ENCODE measurements around the gene CKAP2L. TPM values are rescaled to one million over a fixed set of nuclear protein-coding genes. Genes with fewer than 3 reads are reported as not detected.

CKAP2L gene
- total and polyA plus RNA-seq, 9 of the 15 experiments (the other 6 are each of a cell fraction or from before 2014, with no cell fraction given), result 10.4 to 21.9 (median 14.2) TPM

DNA sequence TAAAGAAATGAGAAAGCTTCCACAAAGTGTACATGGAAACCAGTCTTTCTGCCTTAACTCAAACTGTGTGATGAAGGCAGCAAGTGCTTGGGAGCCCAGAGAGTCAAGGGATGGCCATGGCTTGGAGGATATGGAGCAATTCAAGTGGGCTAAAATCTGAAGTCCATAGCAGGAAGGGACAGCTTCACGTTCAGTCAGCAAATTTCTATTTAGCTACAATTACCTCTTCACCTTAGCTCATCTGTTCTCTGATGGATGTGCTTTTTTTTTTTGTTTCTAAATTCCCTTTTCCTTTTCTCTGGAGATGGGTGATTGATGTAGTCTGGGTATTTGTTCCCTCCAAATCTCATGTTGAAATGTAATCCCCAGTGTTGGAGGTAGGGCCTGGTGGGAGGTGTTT, 24.8 kb upstream of the CKAP2L start:
- Histone ChIP-seq H3K4me3 (no peak overlapping the region), H3K27me3 (ENCODE audit: control insufficient read depth in 2 of 2, insufficient read depth in 2 of 2, low read length in 2 of 2) (no peaks in the 10 kb centered on the region), H2AFZ (ENCODE audit: low read depth, low read length) (0 out of 2 replicates have a peak overlapping the region, but pooled peaks have one; percentile 14), H3K9ac (ENCODE audit: insufficient read depth in 1 of 2, low read depth in 2 of 2, low read length in 2 of 2) (no peak overlapping the region), H3K4me1 (replicated peaks in 1 of 2; ENCODE audit: control insufficient read depth in 2 of 2, insufficient read depth in 2 of 2, low read length in 2 of 2) (peaks cover 0 to 37% of the 10 kb centered on the region in 2 experiments; a peak in 4 of 5 replicates), H3K9me3 (replicated peaks; ENCODE audit: control insufficient read depth, insufficient read depth, low read depth, low read length) (0 out of 2 replicates have a peak, but pooled peaks cover 4% of the 10 kb centered on the region), H3K27ac (ENCODE audit: extremely low read depth, low read depth, low read length) (no peak overlapping the region), H3K4me2 (ENCODE audit: insufficient read depth, low read length) (no peak overlapping the region), H3K9me1 (ENCODE audit: control insufficient read depth, insufficient read depth, low read length) (no peaks in the 10 kb centered on the region), H3K36me3 (ENCODE audit: control insufficient read depth, insufficient read depth, low read length) (no peaks in the 10 kb centered on the region), H4K20me1 (replicated peaks; ENCODE audit: control insufficient read depth, insufficient read depth, low read length) (no peaks in the 10 kb centered on the region), H3K79me2 (ENCODE audit: control insufficient read depth, insufficient read depth, low read length) (no peaks in the 10 kb centered on the region)
- POLR2A ChIA-PET, result interaction anchor here (0.7 to 1.7 kb wide), 2 partner anchors 12 to 23 kb away, joined by 3 to 5 read pairs; no protein-coding TSS in a partner anchor
- in situ Hi-C loops (cut with MboI), result no loop called here
- intact Hi-C loops (cut with micrococcal nuclease), result no loop called here
- FAIRE-seq (no peak), ATAC-seq (no peak), DNase-seq (ENCODE audit: extremely low read depth in 1 of 4, low spot score in 3 of 4) (no peak)
- CTCF ChIA-PET (ENCODE audit: low intra/inter-chr PET ratio), result no interaction called here
- TF ChIP-seq C11orf30 (IDR thresholded peaks at IDR 0.05; ENCODE audit: low read depth) (peak; percentile 46; the same call in 1 of the 2 replicates), MAFG (tag; conservative IDR thresholded peaks at IDR 0.05) (0 out of 2 replicates have a peak, but pooled peaks have one; percentile 16), HIVEP1 (CRISPR knock-in tag; IDR thresholded peaks at IDR 0.05) (no peak), ZNF584 (CRISPR knock-in tag; IDR thresholded peaks at IDR 0.05; ENCODE audit: low read depth) (no peak), ZNF316 (IDR thresholded peaks at IDR 0.05) (peak; percentile 72)
- 82% methylated on average over 1 of the region's 1 CpG for WGBS (ENCODE audit: insufficient coverage, low coverage, missing lambda C conversion rate)
- no TSS peak for BruUV-seq (replicated peaks)

DNA sequence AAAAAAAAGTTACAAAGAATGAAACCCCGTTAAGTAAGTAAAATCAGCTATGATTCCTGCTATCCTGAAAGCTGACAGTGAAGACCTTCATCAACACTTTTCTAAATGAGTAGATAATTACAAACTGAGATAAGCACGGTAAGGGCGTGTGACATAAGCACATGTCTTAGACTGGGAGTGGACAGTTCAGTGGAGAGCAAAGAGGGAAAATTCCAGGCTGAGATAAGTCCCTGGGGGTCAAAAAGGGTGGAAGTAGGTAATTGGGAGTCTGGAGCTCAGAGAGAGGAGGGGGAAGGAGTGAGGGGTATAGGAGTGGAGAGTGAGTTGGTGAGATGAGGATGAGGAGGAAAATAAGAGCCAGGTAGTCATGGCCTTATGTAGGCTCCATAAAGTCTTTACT, 24.2 kb upstream of the CKAP2L start:
- intact Hi-C loops (cut with micrococcal nuclease) (no loop called here), in situ Hi-C loops (cut with MboI) (no loop called here)
- 0% methylated on average over 3 of the region's 3 CpGs for WGBS (ENCODE audit: insufficient coverage, low coverage, missing lambda C conversion rate)
- Histone ChIP-seq H3K36me3 (ENCODE audit: control insufficient read depth, insufficient read depth, low read length) (no peaks in the 10 kb centered on the region), H3K9me1 (ENCODE audit: control insufficient read depth, insufficient read depth, low read length) (no peaks in the 10 kb centered on the region), H2AFZ (ENCODE audit: low read depth, low read length) (peak overlapping the region; percentile 14; the same call in 1 of the 2 replicates), H3K27ac (ENCODE audit: extremely low read depth, low read depth, low read length) (no peak overlapping the region), H3K27me3 (ENCODE audit: control insufficient read depth in 2 of 2, insufficient read depth in 2 of 2, low read length in 2 of 2) (no peaks in the 10 kb centered on the region), H3K4me3 (no peak overlapping the region), H3K79me2 (ENCODE audit: control insufficient read depth, insufficient read depth, low read length) (no peaks in the 10 kb centered on the region), H3K4me1 (replicated peaks in 1 of 2; ENCODE audit: control insufficient read depth in 2 of 2, insufficient read depth in 2 of 2, low read length in 2 of 2) (peaks cover 0 to 37% of the 10 kb centered on the region in 2 experiments; a peak in 4 of 5 replicates), H3K9ac (ENCODE audit: insufficient read depth in 1 of 2, low read depth in 2 of 2, low read length in 2 of 2) (no peak overlapping the region), H3K4me2 (ENCODE audit: insufficient read depth, low read length) (peak overlapping the region; percentile 8; the same call in 1 of the 2 replicates), H4K20me1 (replicated peaks; ENCODE audit: control insufficient read depth, insufficient read depth, low read length) (no peaks in the 10 kb centered on the region), H3K9me3 (replicated peaks; ENCODE audit: control insufficient read depth, insufficient read depth, low read depth, low read length) (0 out of 2 replicates have a peak, but pooled peaks cover 4% of the 10 kb centered on the region)
- FAIRE-seq (no peak), DNase-seq (ENCODE audit: extremely low read depth in 1 of 4, low spot score in 3 of 4) (peak in 2 of 4 experiments; percentile 24 to 35), ATAC-seq (peak; percentile 71)
- ChIA-PET POLR2A (interaction anchor here (0.7 kb wide), 1 partner anchor 22 kb away, joined by 3 read pairs; no protein-coding TSS in a partner anchor), CTCF (ENCODE audit: low intra/inter-chr PET ratio) (no interaction called here)
- BruUV-seq (replicated peaks), result no TSS peak
- TF ChIP-seq ZNF436 (CRISPR knock-in tag; IDR thresholded peaks at IDR 0.05) (no peak), EP300 (IDR thresholded peaks at IDR 0.05; ENCODE audit: low read length) (no peak), SMARCE1 (IDR thresholded peaks at IDR 0.05) (peak; percentile 58; the same call in 1 of the 2 replicates), BACH1 (tag; IDR thresholded peaks at IDR 0.05) (no peak), HDAC1 (IDR thresholded peaks at IDR 0.05) (peak in 1 of 2 experiments; percentile 73; a peak in 2 of 4 replicates), ZNF175 (CRISPR knock-in tag; IDR thresholded peaks at IDR 0.05; ENCODE audit: low read depth) (no peak), SETDB1 (IDR thresholded peaks at IDR 0.05; ENCODE audit: low read length) (no peak), ARID1B (IDR thresholded peaks at IDR 0.05) (peak; percentile 57)
- TF ChIP-seq, protein P1, sequence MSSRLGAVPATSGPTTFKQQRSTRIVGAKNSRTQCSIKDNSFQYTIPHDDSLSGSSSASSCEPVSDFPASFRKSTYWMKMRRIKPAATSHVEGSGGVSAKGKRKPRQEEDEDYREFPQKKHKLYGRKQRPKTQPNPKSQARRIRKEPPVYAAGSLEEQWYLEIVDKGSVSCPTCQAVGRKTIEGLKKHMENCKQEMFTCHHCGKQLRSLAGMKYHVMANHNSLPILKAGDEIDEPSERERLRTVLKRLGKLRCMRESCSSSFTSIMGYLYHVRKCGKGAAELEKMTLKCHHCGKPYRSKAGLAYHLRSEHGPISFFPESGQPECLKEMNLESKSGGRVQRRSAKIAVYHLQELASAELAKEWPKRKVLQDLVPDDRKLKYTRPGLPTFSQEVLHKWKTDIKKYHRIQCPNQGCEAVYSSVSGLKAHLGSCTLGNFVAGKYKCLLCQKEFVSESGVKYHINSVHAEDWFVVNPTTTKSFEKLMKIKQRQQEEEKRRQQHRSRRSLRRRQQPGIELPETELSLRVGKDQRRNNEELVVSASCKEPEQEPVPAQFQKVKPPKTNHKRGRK (tag; IDR thresholded peaks at IDR 0.05), result no peak
- TF ChIP-seq, protein P2, sequence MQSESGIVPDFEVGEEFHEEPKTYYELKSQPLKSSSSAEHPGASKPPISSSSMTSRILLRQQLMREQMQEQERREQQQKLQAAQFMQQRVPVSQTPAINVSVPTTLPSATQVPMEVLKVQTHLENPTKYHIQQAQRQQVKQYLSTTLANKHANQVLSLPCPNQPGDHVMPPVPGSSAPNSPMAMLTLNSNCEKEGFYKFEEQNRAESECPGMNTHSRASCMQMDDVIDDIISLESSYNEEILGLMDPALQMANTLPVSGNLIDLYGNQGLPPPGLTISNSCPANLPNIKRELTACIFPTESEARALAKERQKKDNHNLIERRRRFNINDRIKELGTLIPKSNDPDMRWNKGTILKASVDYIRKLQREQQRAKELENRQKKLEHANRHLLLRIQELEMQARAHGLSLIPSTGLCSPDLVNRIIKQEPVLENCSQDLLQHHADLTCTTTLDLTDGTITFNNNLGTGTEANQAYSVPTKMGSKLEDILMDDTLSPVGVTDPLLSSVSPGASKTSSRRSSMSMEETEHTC (IDR thresholded peaks at IDR 0.05), result 0 out of 2 replicates have a peak, but pooled peaks have one; percentile 26
